ENCODE measurements around the gene PRSS22.

GRCh38 chr16:2904922-2905240, 46.9 kb upstream of the PRSS22 start:
- TF ChIP-seq CTCF (IDR thresholded peaks at IDR 0.05; ENCODE audit: low read length) (no peak), EZH2 (optimal IDR thresholded peaks at IDR 0.05; ENCODE audit: low read depth, low read length) (no peak)
